Adrenal gland (tissue), 12 donors: ENCODE results near the gene NLRX1. TPM values are rescaled to one million over a fixed set of nuclear protein-coding genes. Genes with fewer than 3 reads are reported as not detected.
A peak's percentile ranks its signal among the peaks of the same experiment; 100 is the strongest.

ENCODE experiments used
- DNase-seq, 7 donors: peaks; one replicate each; pipeline ENCODE4 v3.0.0-alpha.2; 2019 to 2020
- H3K27ac ChIP-seq, 5 donors: fragments of 200-600 bp; sonication (generic) in 4 of 5; 1 replicate in 3 of 5; 2 replicates in 2 of 5; pipeline versions ENCODE4 v1.5.1 to v1.8.0; 2016 to 2020; ENCODE audit warnings: mild to moderate bottlenecking in 1 of 5
- H3K27me3 ChIP-seq: fragments of 200-600 bp; 2 replicates; pipeline ENCODE4 v1.8.0; 2021
- H3K36me3 ChIP-seq, 2 donors: fragments of 200-600 bp; replicated peaks in 1 of 2; 1 replicate in 1 of 2; 2 replicates in 1 of 2; pipeline versions ENCODE4 v1.5.1 to v1.8.0; 2018 to 2022
- H3K4me1 ChIP-seq, 2 donors: fragments of 200-600 bp; replicated peaks in 1 of 2; 1 replicate in 1 of 2; 2 replicates in 1 of 2; pipeline versions ENCODE4 v1.5.1 to v1.8.0; 2018 to 2021
- H3K4me3 ChIP-seq, 4 donors: fragments of 200-600 bp; sonication (generic) in 3 of 4; one replicate each; pipeline ENCODE4 v1.5.1; 2016 to 2018
- H3K9me3 ChIP-seq, 3 donors: fragments of 200-600 bp; sonication (generic) in 1 of 3; replicated peaks in 1 of 3; 1 replicate in 2 of 3; 2 replicates in 1 of 3; pipeline versions ENCODE4 v1.5.1 to v1.8.0; 2016 to 2021
- CTCF ChIP-seq, 6 experiments: fragments of 450-650 bp in 4 of 6; fragments of 200-600 bp in 2 of 6; sonication (generic) in 1 of 6; IDR thresholded peaks; 1 replicate in 5 of 6; 2 replicates in 1 of 6; pipeline versions ENCODE4 v1.5.1 to v1.8.0; 2016 to 2021; ENCODE audit warnings: antibody characterized with exemption in 6 of 6, mild to moderate bottlenecking in 2 of 6, moderate library complexity in 1 of 6
- POLR2A ChIP-seq, 2 donors: fragments of 450-650 bp; IDR thresholded peaks; one replicate each; pipeline ENCODE4 v1.6.1; 2017; ENCODE audit warnings: antibody characterized with exemption in 2 of 2, mild to moderate bottlenecking in 2 of 2, moderate library complexity in 1 of 2
- WGBS, 4 donors: extraction: QIAGEN DNeasy Blood & Tissue Kit in 2 of 4; methylation state at CpG; one replicate each; pipeline versions ENCODE4 v1.1.5 to v1.1.7; 2013 to 2017; 5-methylcytosine and 5-hydroxymethylcytosine counted together
- intact Hi-C, 2 donors: fragments of 100-400 bp; cut with DNase I; formaldehyde crosslinking; loops; one replicate each; pipeline versions ENCODE4 v1.14.1 to v1.15.0; 2022 to 2023
- polyA plus RNA-seq, 3 donors: library from polyadenylated mRNA; stranded (reverse); fragments of 200-250 nt in 2 of 3; fragments of 350-450 nt in 1 of 3; fragmentation: Illumina TruSeq in 1 of 3; extraction: RNeasy Lipid Tissue Mini Kit (QIAGEN cat#74804) in 1 of 3; gene quantifications; one replicate each; pipeline ENCODE4 v1.2.3, GENCODE V29; 2013 to 2014
- total RNA-seq, 9 donors: library from RNA; depleted of rRNA in 4 of 9; stranded (reverse); fragments of >200 nt in 4 of 9; fragments of 120-200 nt in 1 of 9; fragmentation: NEBNext Ultra II Directional in 1 of 9; extraction: Animal tissue kit (Norgen Biotek cat#: 25700) in 1 of 9; gene quantifications; one replicate each; pipeline versions ENCODE4 v1.1.0 to v1.2.4, GENCODE V29; 2013 to 2023
- donor health status: healthy with polysubstance abuse.
- donor health status: Bipolar disorder and iron deficiency.
- donor health status: DM: yes; HTN: yes; CAD: no.
- donor health status: DM: no; HTN: no; CAD: no.
- donor health status: DM: no; HTN: no; CAD: no.
- donor health status: DM: yes; HTN: yes; CAD: no.

Gene NLRX1
- total and polyA plus RNA-seq, 12 donors: 5.5 to 32.7 (median 20.2) TPM

- H3K27ac ChIP-seq: no peak overlapping the region
- no peak for DNase-seq
- no peaks in the 10 kb centered on the region for H3K27me3 ChIP-seq
- H3K9me3 ChIP-seq: no peaks in the 10 kb centered on the region
- intact Hi-C loops: no loop called here
- H3K4me3 ChIP-seq: no peak overlapping the region
- no peak for TF ChIP-seq POLR2A (IDR thresholded peaks at IDR 0.05)
- TF ChIP-seq CTCF (IDR thresholded peaks at IDR 0.05): no peak
- 59 to 65% (median 63%) methylated on average over 6 of the region's 6 CpGs for WGBS, 4 donors
- H3K4me1 ChIP-seq: peaks cover 8% of the 10 kb centered on the region in 2 donors
- peaks cover 0 to 32% of the 10 kb centered on the region in 2 donors for H3K36me3 ChIP-seq
Measured at GRCh38 chr11:119175493-119176077, 7.1 kb downstream of the NLRX1 start.

GRCh38 chr11:119178166-119178680 lies 9.7 kb downstream of the NLRX1 start:
- intact Hi-C loops: no loop called here
- DNase-seq: no peak
- peaks cover 0 to 32% of the 10 kb centered on the region in 2 donors for H3K36me3 ChIP-seq
- H3K27ac ChIP-seq: peak overlapping the region in 2 of 5 donors; percentile 31 to 55
- H3K4me1 ChIP-seq: peaks cover 8% of the 10 kb centered on the region in 2 donors
- no peak overlapping the region for H3K4me3 ChIP-seq
- 62 to 72% (median 64%) methylated on average over 4 of the region's 4 CpGs for WGBS, 4 donors
- no peaks in the 10 kb centered on the region for H3K27me3 ChIP-seq
- H3K9me3 ChIP-seq: no peaks in the 10 kb centered on the region
- TF ChIP-seq POLR2A (IDR thresholded peaks at IDR 0.05) (no peak), CTCF (IDR thresholded peaks at IDR 0.05) (no peak)

GRCh38 chr11:119179342-119179741 lies 10.8 kb downstream of the NLRX1 start:
- H3K27ac ChIP-seq: no peak overlapping the region
- H3K27me3 ChIP-seq: no peaks in the 10 kb centered on the region
- H3K36me3 ChIP-seq: peaks cover 0 to 24% of the 10 kb centered on the region in 2 donors
- H3K4me1 ChIP-seq: peaks cover 8% of the 10 kb centered on the region in 2 donors
- H3K4me3 ChIP-seq: no peak overlapping the region
- no peak for DNase-seq
- intact Hi-C loops: no loop called here
- no peak for TF ChIP-seq POLR2A (IDR thresholded peaks at IDR 0.05)
- TF ChIP-seq CTCF (IDR thresholded peaks at IDR 0.05): no peak
- 93 to 98% (median 96%) methylated on average over 6 of the region's 6 CpGs for WGBS, 4 donors
- H3K9me3 ChIP-seq: no peaks in the 10 kb centered on the region

- no peak for DNase-seq
- Histone ChIP-seq H3K4me3 (no peak overlapping the region), H3K36me3 (peaks cover 0 to 18% of the 10 kb centered on the region in 2 donors), H3K27ac (no peak overlapping the region), H3K9me3 (no peaks in the 10 kb centered on the region), H3K27me3 (no peaks in the 10 kb centered on the region), H3K4me1 (peaks cover 8% of the 10 kb centered on the region in 2 donors)
- intact Hi-C loops: no loop called here
- TF ChIP-seq POLR2A (IDR thresholded peaks at IDR 0.05): no peak
- TF ChIP-seq CTCF (IDR thresholded peaks at IDR 0.05): no peak
- WGBS, 4 donors: 90 to 93% (median 90%) methylated on average over 4 to 10 of the region's 10 CpGs
Measured at GRCh38 chr11:119179983-119180382, 11.5 kb downstream of the NLRX1 start.
